Loucy (cell line): ENCODE data around the gene PBX1.

ENCODE experiments used
- H2AFZ ChIP-seq: fragments of 200-600 bp; sonication (generic); 2 replicates; pipeline ENCODE4 v1.6.0; 2016; ENCODE audit warnings: antibody characterized with exemption, mild to moderate bottlenecking, low read length, moderate library complexity
- H3F3A ChIP-seq: fragments of 200-600 bp; 2 replicates; pipeline ENCODE4 v1.6.0; 2016; ENCODE audit warnings: antibody characterized with exemption, low read depth, mild to moderate bottlenecking
- H3K27me3 ChIP-seq: fragments of 200-600 bp; sonication (generic); 2 replicates; pipeline ENCODE4 v1.6.1; 2014; ENCODE audit warnings: low read length, mild to moderate bottlenecking; ENCODE audit not compliant: insufficient read depth, poor library complexity, severe bottlenecking
- H3K36me3 ChIP-seq: fragments of 200-600 bp; sonication (generic); 2 replicates; pipeline ENCODE4 v1.6.1; 2016; ENCODE audit warnings: low read length; ENCODE audit not compliant: insufficient read depth
- H3K4me1 ChIP-seq: fragments of 200-600 bp; sonication (generic); 2 replicates; pipeline ENCODE4 v1.5.1; 2014; ENCODE audit warnings: low read length, mild to moderate bottlenecking; ENCODE audit not compliant: insufficient read depth, poor library complexity, severe bottlenecking
- H3K4me2 ChIP-seq: fragments of 200-600 bp; sonication (generic); 2 replicates; pipeline ENCODE4 v1.6.0; 2014; ENCODE audit warnings: antibody characterized with exemption, low read length, low read depth, mild to moderate bottlenecking; ENCODE audit not compliant: poor library complexity, severe bottlenecking
- H3K4me3 ChIP-seq: fragments of 200-600 bp; sonication (generic); 2 replicates; pipeline ENCODE4 v1.5.1; 2014; ENCODE audit warnings: low read length, mild to moderate bottlenecking, mixed read lengths; ENCODE audit not compliant: poor library complexity, severe bottlenecking
- H3K79me2 ChIP-seq: fragments of 200-600 bp; sonication (generic); 2 replicates; pipeline ENCODE4 v1.6.1; 2014; ENCODE audit warnings: low read length; ENCODE audit not compliant: insufficient read depth
- H3K9ac ChIP-seq: fragments of 200-600 bp; sonication (generic); 2 replicates; pipeline ENCODE4 v1.6.0; 2014; ENCODE audit warnings: mild to moderate bottlenecking, low read depth, low read length, moderate library complexity; ENCODE audit not compliant: poor library complexity, severe bottlenecking
- H3K9me2 ChIP-seq: fragments of 200-600 bp; sonication (generic); replicated peaks from 2 replicates; pipeline ENCODE4 v1.6.1; 2016; ENCODE audit warnings: low read depth, low read length, mixed read lengths
- H3K9me3 ChIP-seq: fragments of 200-600 bp; sonication (generic); 2 replicates; pipeline ENCODE4 v1.6.1; 2014; ENCODE audit warnings: mild to moderate bottlenecking, antibody characterized with exemption, low read length, low read depth; ENCODE audit not compliant: insufficient read depth
- H4K20me1 ChIP-seq: fragments of 200-600 bp; sonication (generic); 2 replicates; pipeline ENCODE4 v1.6.0; 2014; ENCODE audit warnings: antibody characterized with exemption, low read length, mild to moderate bottlenecking; ENCODE audit not compliant: insufficient read depth, poor library complexity, severe bottlenecking
- CTCF ChIP-seq: fragments of 200-600 bp; sonication (generic); conservative IDR thresholded peaks from 2 replicates; pipeline ENCODE4 v1.5.1; 2014; ENCODE audit warnings: mild to moderate bottlenecking, antibody characterized with exemption, low read length
- EZH2phosphoT487 ChIP-seq: fragments of 200-600 bp; IDR thresholded peaks from 2 replicates; pipeline ENCODE4 v1.6.1; 2018; ENCODE audit warnings: antibody characterized with exemption, mild to moderate bottlenecking, moderate library complexity, borderline replicate concordance

Gene PBX1

GRCh38 chr1:164518692-164519332 is 40.2 kb upstream of the PBX1 start:
- H2AFZ ChIP-seq, result no peak overlapping the region
- H3K27me3 ChIP-seq, result no peaks in the 10 kb centered on the region
- H3K4me1 ChIP-seq, result no peaks in the 10 kb centered on the region
- no peak overlapping the region for H3K9ac ChIP-seq
- H4K20me1 ChIP-seq, result no peaks in the 10 kb centered on the region
- H3F3A ChIP-seq, result no peaks in the 10 kb centered on the region
- no peaks in the 10 kb centered on the region for H3K9me3 ChIP-seq
- H3K36me3 ChIP-seq, result no peaks in the 10 kb centered on the region
- no peaks in the 10 kb centered on the region for H3K79me2 ChIP-seq
- no peaks in the 10 kb centered on the region for H3K9me2 ChIP-seq
- TF ChIP-seq EZH2phosphoT487 (no peak), CTCF (no peak)
- H3K4me3 ChIP-seq, result no peak overlapping the region
- H3K4me2 ChIP-seq, result no peak overlapping the region

- TF ChIP-seq EZH2phosphoT487, result no peak
- Histone ChIP-seq H3K27me3 (no peaks in the 10 kb centered on the region), H3K4me2 (no peak overlapping the region), H3K4me1 (no peaks in the 10 kb centered on the region), H3K79me2 (no peaks in the 10 kb centered on the region), H3K9me3 (no peaks in the 10 kb centered on the region), H3F3A (no peaks in the 10 kb centered on the region), H3K4me3 (no peak overlapping the region), H3K9ac (no peak overlapping the region), H3K9me2 (no peaks in the 10 kb centered on the region), H4K20me1 (no peaks in the 10 kb centered on the region), H2AFZ (no peak overlapping the region), H3K36me3 (no peaks in the 10 kb centered on the region)
These were observed 39.6 kb upstream of the PBX1 start for GRCh38 chr1:164519426-164519825.

GRCh38 chr1:164524810-164525209 is 34.2 kb upstream of the PBX1 start:
- no peak overlapping the region for H3K9ac ChIP-seq
- no peaks in the 10 kb centered on the region for H4K20me1 ChIP-seq
- H3K27me3 ChIP-seq, result no peaks in the 10 kb centered on the region
- H3K4me1 ChIP-seq, result no peaks in the 10 kb centered on the region
- no peak for TF ChIP-seq CTCF
- TF ChIP-seq EZH2phosphoT487, result no peak
- no peak overlapping the region for H2AFZ ChIP-seq
- no peaks in the 10 kb centered on the region for H3K36me3 ChIP-seq
- no peak overlapping the region for H3K4me2 ChIP-seq
- no peak overlapping the region for H3K4me3 ChIP-seq
- no peaks in the 10 kb centered on the region for H3K9me2 ChIP-seq
- no peaks in the 10 kb centered on the region for H3F3A ChIP-seq
- H3K9me3 ChIP-seq, result peaks cover 4% of the 10 kb centered on the region; the same call in 1 of the 2 replicates
- no peaks in the 10 kb centered on the region for H3K79me2 ChIP-seq
